Gastrocnemius medialis (tissue), 4 donors: ENCODE results near the gene RCAN3.
"Not testable (repeated sequence)": the region's sequence is repeated elsewhere in the genome, so short reads cannot be mapped to it uniquely, and the experiment has no call there.

ENCODE experiments used
- CTCF ChIP-seq, 5 experiments: fragments of 450-650 bp in 3 of 5; fragments of 200-600 bp in 2 of 5; sonication (generic) in 2 of 5; IDR thresholded peaks in 4 of 5; conservative IDR thresholded peaks in 1 of 5; 1 replicate in 4 of 5; 2 replicates in 1 of 5; pipeline ENCODE4 v1.5.1; 2016 to 2019; ENCODE audit warnings: antibody characterized with exemption in 5 of 5, mild to moderate bottlenecking in 3 of 5, moderate library complexity in 3 of 5
- POLR2A ChIP-seq, 2 donors: fragments of 450-650 bp; IDR thresholded peaks; one replicate each; pipeline ENCODE4 v1.6.1; 2017; ENCODE audit warnings: antibody characterized with exemption in 2 of 2, mild to moderate bottlenecking in 2 of 2, moderate library complexity in 2 of 2

DNA sequence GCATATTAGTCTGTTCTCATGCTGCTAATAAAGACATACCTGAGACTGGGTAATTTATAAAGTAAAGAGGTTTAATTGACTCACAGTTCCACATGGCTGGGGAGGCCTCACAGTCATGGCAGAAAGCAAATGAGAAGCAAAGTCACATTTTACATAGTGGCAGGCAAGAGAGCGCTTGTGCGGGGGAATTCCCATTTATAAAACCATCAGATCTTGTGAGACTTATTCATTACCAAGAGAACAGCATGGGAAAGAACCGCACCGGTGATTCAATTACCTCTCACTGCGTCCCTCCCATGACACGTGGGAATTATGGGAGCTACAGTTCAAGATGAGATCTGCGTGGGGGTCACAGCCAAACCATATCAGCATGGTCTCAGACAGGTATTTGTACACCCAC is 14.5 kb upstream of the RCAN3 start:
- not testable (repeated sequence) for TF ChIP-seq CTCF (IDR thresholded peaks at IDR 0.05 in 4 of 5, conservative IDR thresholded peaks at IDR 0.05 in 1 of 5); POLR2A (IDR thresholded peaks at IDR 0.05)
